GM18907 (cell line): ENCODE data around the gene ARL6.
"Not testable (repeated sequence)": the region's sequence is repeated elsewhere in the genome, so short reads cannot be mapped to it uniquely, and the experiment has no call there.

Source experiments
- ATAC-seq: cut with Tn5 transposase; IDR thresholded peaks from one replicate; pipeline ENCODE4 v1.9.1; 2021; ENCODE audit warnings: mild to moderate bottlenecking, moderate library complexity; ENCODE audit not compliant: unreplicated experiment

The ARL6 gene

DNA sequence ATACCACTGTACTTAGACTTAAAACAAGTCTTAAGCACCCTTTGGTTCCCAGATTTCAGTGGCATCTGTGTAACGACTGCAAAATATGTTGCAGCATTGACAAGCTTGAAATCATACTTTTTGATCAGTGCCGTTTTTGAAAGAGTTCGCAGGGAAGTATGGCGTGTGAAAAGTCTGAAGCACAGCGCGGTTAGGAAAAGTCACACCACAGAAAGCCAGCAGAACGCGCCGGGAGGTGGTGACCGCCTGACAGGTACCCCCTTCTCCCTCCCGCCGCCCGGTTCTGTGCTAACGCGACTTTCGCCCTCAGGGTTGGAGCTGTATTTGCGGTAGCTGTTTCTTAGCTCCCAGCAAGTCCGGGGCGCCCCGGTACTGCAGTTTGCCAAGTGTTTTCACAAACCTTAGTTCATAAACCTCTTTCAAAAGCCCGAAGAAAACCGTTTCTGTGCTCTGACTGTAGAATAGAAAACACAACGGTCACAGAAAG lies 56.8 kb downstream of the ARL6 start:
- ATAC-seq, result peak; percentile 70

DNA sequence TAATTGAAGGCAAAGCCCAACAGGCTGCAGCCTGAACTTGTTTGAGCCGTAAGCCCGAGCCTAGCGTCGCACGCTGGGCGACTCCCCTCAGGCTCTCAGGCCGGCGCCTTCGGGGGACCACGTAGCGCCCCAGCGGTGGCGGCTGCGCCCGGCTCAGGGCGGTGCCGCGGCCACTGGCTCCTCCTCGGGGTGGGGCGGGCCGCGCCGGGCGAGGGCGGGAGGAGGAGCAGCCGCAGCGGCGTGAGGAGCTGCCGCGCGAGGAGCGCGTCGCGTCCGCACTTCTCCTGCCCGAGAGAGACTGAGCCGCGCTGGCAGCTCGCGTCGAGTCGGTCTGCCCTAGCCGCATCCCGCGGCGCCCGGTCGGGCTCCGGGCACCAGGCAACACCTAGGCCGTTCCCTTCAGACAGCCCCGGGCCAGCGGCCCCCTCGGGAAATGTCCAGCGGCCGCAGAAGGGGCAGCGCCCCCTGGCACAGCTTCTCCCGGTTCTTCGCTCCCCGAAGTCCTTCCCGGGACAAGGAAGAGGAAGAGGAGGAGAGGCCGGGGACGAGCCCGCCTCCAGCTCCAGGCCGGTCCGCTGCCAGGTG lies 57.3 kb downstream of the ARL6 start, which contains the start of gene CRYBG3:
Gene CRYBG3, plus strand, starts transcription at position 238 of the 585 bp plus-strand sequence. Its CDS starts 196 bp downstream, at position 434.
- peak; percentile 99 for ATAC-seq

DNA sequence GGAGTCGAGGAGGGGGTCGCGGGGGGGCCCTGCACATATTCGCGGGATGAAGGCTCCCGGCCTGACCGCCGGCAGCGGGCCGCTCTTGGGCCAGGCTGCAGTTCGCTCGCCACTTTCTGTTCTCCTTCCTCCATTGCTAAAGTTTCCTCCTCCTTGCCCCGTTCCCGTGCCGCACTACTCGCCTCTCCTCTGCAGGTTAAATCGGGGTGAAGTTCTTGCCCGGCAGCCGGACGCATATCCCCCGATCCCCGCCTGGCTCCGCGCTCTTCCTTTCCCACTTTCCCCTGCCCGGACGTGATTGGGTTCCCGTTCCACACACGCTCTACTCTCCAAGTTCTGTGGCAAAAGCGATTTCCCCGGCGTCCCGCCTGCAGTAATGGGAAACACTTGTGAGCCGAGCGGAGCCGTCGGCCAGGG lies 57.8 kb downstream of the ARL6 start:
- ATAC-seq, result peak; percentile 27

DNA sequence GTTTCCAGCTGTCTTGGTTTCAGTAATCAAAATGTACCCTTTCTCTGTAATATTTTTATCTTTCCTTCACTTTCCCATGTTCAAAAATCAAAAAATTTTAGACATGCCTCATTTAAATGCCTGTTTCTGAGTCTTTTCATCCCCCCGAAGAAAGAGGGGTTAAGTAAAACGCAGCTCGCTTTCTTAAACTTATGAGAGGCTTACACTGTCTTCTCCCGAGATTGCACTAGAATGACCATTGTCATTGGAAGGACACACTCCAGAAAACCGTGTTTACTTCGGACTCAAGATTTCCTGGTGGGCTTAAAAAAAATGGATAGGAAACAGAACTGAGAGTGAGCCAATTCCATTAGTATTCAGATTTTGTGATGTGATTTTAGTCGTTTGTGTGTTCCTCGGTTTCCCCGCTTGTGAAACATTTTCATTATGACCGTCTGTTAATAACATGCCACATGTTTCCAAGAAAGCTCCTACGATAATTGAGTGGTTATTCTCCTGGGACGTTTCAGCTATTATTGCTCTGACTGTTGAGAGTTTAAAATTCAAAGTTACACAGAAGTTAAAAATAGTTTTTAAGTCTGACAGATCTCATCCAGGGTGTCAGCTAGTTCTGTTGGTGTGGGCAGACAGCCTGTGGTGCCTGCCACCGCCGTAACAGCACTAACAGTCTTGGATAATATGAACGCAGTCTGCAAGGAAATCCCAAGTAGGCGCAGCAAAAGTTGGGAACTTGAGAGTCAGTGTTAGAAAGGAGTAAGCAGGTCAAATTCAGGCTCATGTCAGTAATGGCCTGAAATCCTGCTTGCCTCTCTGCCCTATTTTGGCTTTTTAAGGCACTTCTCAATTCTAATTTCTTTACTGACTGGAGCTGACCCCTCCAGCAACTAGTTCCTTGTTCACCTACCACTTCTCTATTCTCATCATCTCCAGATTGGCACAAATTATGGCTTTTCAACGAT lies 58.8 kb downstream of the ARL6 start:
- ATAC-seq, result no peak

DNA sequence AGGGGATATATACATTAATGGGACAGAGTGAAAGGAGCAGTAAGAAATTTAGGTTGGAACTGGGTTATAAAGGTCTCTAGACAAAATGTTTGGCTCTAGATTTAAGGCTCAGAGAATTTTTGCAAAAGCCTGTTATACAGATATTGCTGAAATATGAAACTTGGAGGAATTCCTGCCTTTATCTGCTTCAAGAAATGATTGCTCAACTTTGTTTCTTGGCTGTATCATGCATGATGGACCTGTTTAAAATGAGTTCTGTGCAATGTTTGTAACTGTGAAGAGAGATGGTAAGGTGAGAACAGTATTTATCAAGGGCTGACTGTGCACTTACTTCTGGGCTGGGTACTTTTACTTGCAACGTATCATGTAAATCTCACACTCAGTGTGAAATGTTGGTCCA lies 60.5 kb downstream of the ARL6 start:
- no peak for ATAC-seq

DNA sequence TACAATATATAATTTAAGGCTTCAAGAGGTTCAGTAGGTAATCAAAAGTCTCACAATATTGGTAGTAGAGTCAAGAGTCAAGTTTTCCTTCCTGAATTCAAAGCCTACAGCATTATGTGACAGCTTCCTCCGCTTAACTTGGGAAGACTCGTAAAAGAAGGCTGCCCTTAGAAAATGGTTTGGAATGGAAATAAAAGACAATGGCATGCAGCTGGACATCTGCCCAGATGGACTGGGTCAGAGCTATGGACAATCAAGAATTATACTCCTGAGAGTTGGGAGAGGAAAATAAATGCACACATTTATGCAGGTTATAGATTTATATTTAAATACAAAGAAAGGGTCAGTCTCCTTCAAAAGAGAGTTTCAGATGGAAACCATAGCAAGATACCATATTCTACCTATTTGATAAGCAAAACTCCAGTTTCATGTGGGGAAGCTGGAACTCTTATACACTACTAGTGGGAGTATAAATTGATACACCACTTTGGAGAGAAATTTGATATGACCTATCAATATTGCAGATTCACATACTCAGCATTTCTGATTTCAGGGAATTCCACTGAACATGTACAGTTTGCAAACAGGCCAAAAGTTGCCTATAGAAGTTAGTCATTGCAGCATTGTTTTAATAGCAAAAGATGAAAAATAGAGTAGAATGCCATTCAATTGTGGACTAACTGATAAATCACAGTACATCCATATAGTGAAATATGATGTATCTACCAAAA lies 63.3 kb downstream of the ARL6 start:
- ATAC-seq, result no peak

DNA sequence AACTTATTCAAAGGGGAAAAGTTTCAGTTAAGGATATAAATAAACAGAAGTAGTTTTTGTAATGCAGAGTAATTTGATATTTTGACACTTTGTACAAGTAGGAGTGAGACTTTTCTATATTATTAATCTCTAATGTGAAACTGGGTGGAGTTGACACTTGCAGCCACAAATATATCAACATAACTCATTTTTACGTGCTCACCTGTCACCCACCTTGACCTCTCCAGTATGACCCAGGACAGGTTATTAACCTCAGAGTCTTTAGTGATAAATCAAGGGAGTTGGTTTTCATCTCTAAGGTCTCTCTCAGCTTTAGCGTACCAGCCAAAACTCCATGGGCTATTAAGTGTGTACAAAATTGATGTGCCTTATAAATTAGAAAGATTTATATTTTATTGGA lies 64.6 kb downstream of the ARL6 start:
- no peak for ATAC-seq

DNA sequence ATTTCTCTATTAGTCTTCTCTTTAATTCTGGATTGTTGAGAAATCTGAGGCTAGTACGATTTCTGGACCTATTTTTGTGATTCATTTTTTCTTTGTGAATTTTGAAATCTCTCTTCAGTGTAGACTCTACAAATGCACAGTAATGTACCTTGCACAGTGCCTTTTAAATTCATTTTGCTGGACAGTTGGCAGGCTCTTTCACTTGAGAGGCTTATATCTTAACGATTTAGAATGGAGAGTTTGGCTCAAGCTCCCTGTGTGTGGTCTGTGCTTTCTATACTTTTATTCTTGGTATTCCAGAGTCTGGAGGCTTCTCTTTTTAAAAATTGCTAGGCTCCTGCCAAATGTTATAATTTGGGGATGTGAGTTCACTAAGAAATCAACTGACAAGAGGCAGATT lies 66.1 kb downstream of the ARL6 start:
- ATAC-seq, result no peak

DNA sequence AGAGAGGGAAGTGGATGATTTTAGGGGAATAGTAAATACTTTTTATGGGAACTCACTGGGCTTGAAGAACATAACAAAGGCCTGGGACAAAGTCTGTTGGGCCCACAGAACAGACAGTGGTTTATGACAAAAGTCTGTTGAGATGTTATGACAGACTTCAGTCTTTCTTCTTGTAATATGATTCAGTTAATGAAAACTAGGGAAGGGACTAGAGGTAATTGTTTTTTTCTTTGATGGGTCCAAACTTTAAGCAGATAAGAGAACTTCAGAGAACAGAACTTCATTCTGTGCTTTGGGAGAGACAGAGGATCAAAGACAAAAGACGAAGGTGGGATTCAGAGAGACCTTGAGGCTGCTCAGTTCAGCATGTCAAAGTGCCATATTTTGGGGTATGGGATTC lies 66.6 kb downstream of the ARL6 start:
- ATAC-seq, result no peak

DNA sequence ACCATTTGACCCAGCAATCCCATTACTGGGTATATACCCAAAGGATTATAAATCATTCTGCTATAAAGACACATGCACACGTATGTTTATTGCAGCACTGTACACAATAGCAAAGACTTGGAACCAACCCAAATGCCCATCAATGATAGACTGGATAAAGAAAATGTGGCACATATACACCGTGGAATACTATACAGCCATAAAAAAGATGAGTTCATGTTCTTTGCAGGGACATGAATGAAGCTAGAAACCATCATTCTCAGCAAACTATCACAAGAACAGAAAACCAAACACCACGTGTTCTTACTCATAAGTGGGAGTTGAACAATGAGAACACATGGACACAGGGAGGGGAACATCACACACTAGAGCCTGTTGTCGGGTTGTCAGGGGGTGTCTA lies 68.6 kb downstream of the ARL6 start:
- ATAC-seq, result not testable (repeated sequence)

DNA sequence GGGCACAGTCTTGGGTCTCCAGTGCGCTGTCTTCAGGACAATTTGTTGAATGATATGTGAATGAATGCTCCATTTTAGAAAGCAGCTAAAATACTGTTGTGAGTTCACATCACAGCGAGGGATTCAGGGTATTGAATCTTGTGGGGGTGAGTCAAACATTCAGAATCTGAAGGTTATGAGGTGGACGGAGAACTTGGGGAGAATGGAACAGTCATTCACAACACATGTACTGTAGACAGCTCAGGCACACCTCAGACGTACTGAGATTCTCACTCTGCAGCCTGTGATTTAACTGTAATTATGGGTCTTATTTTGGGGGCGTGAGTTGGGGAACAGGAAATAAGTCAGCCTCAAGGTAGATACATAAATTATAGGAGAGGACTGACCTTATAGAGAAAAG lies 71.2 kb downstream of the ARL6 start:
- ATAC-seq, result no peak

DNA sequence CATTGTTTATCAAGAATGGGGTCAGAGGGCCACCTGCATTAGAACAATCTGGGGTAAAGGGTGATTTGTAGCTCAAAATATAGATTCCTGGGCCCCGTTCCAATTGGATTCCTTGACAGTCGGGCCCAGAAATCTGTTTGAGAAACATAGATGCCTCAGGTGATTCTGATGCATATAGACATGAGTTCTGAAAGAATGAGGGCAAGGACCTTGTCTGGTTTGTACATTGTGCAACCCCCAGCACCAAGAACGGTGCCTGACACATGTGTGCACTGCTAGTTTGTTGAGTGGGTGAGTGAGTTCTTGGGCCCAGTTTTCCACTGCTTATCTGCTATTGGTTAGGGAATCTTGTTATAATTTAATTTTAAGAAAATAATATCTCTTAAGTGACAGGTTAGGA lies 73.8 kb downstream of the ARL6 start:
- ATAC-seq, result no peak

DNA sequence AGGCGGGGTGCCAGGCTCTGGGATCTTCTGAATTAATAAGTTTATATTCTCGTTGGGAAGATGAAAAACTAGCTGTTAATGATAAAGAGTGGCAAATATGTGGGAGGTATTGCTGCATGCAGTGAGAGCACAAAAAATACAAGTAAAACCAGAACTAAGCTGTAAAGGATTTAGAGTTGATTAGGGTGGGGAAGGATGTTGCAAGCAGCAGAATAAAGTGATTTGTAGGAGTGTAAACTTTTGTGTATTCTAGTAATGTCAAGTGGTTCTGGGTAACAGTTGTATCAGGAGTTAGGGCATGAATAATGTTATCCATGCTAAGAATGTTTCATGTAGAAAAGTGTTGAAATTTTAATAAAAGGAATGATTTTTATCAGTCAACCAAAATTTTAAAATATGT lies 75.4 kb downstream of the ARL6 start:
- no peak for ATAC-seq

DNA sequence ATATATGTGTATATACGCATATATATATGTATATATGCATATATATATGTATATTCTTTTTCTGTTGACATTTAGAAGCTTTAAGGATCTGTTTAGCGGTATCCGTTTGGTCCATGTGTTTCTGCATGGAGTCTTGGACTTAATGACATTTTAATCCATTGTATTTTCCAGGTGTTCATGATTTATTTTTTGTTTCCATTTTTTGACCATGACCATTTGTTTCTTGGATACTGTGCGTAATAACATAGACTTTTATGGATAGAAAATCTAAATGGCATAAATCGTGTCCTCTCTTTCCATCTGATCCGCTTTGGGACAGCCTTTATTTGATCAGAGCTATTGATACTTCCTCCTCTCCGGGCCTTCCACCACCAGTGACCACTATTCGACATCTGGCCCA lies 76.7 kb downstream of the ARL6 start:
- no peak for ATAC-seq

DNA sequence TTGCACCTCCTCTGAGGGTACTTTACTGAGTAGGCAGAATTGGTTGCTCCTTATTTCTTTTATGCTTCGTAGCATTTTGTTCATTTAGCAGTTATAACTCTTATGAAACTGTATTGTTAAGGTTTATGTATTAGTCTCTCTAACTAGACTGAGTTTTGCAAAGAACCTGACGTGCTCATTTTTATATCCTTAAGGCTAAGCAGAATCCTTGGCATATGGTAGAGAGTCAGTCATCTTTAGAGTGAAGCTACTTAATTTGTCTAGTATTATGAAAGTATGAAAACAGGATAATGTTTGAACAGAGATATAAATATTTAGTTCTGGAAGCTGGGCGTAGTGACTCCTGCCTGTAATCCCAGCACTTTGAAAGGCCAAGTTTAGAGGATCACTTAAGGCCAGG lies 77.4 kb downstream of the ARL6 start:
- no peak for ATAC-seq

DNA sequence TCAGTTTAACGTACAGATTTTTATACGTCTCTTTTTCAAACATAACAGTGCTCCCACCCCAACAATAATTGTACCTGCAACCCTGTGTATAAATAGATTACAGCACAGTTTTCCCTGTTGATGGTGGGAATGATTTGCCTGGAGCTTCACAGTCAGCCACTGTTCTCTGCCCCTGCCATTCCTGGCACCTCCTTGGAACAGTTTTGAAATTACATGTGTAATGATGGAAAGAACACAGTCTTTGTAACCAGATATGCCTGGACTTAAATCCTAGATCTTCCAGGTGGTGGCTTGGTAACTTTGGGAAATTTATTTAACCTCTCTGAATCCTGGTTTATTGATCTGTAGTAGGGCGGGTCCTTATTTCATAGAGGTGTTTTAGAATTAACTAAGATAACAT lies 84.2 kb downstream of the ARL6 start:
- no peak for ATAC-seq
